ENCODE measurements around the gene WNK1. TPM values are rescaled to one million over a fixed set of nuclear protein-coding genes. Genes with fewer than 3 reads are reported as not detected.

Gene WNK1
- total RNA-seq, 1 experiment from 2014 or later, result 117 TPM

- no peak overlapping the region for H2BK12ac ChIP-seq (ENCODE audit: insufficient read length, low read depth, low read length)
- peaks cover 10 to 23% (median 20%) of the 10 kb centered on the region in 3 experiments; a peak in 6 of 7 replicates for H3K36me3 Mint-ChIP-seq (ENCODE audit: insufficient read depth in 1 of 3, low read depth in 3 of 3)
- no peak overlapping the region for H3K9ac ChIP-seq (ENCODE audit: extremely low read depth, insufficient read length, low read length)
- H3T11ph ChIP-seq (ENCODE audit: low read length), result no peak overlapping the region
- H3K14ac ChIP-seq (ENCODE audit: insufficient read depth, low read length), result no peak overlapping the region
- H2AFZ ChIP-seq (ENCODE audit: low read length), result no peak overlapping the region
- no peaks in the 10 kb centered on the region for H3K23me2 ChIP-seq (ENCODE audit: insufficient read length, low read depth, low read length, poor library complexity, severe bottlenecking)
- H3K27ac Mint-ChIP-seq, result no peak overlapping the region
- H3K23ac ChIP-seq (ENCODE audit: insufficient read length, low read depth, low read length), result no peak overlapping the region
- no peaks in the 10 kb centered on the region for H4K20me1 ChIP-seq (ENCODE audit: control insufficient read depth, insufficient read depth, insufficient read length)
- H3K56ac ChIP-seq (ENCODE audit: insufficient read length, low read depth, low read length), result no peak overlapping the region
- H3K4me1 Mint-ChIP-seq, result peaks cover 0 to 2% of the 10 kb centered on the region in 2 experiments; a peak in 2 of 4 replicates
- H3K9me3 ChIP-seq (ENCODE audit: control insufficient read depth, low read depth, low read length), result no peaks in the 10 kb centered on the region
- no peak for TF ChIP-seq CTCF (conservative IDR thresholded peaks at IDR 0.05)
- H4K5ac ChIP-seq (ENCODE audit: insufficient read length, low read depth, low read length), result no peak overlapping the region
- H4K8ac ChIP-seq (replicated peaks; ENCODE audit: insufficient read length, low read depth, low read length), result no peak overlapping the region
- peaks cover 7% of the 10 kb centered on the region for H3K79me1 ChIP-seq (ENCODE audit: insufficient read depth, low read depth, low read length, poor library complexity, severe bottlenecking)
- no peaks in the 10 kb centered on the region for H3K9me3 Mint-ChIP-seq
- no peak overlapping the region for H2BK15ac ChIP-seq (ENCODE audit: low read depth, low read length)
- no peaks in the 10 kb centered on the region for H3K27me3 Mint-ChIP-seq (ENCODE audit: low read depth)
- no peak overlapping the region for H3K4me2 ChIP-seq (ENCODE audit: insufficient read depth, insufficient read length, low read length)
- H3K4me1 ChIP-seq (ENCODE audit: insufficient read depth, low read length), result no peaks in the 10 kb centered on the region
- H3K27me3 ChIP-seq (ENCODE audit: insufficient read depth, low read length), result no peaks in the 10 kb centered on the region
- H3K18ac ChIP-seq (ENCODE audit: insufficient read length, low read depth, low read length), result no peak overlapping the region
- DNase-seq, result no peak
- no peak overlapping the region for H2AK5ac ChIP-seq (ENCODE audit: insufficient read length, low read length)
- no peak overlapping the region for H2BK120ac ChIP-seq (ENCODE audit: low read depth, low read length, poor library complexity, severe bottlenecking)
- H2BK5ac ChIP-seq (ENCODE audit: insufficient read length, low read length), result no peak overlapping the region
- no peak overlapping the region for H3K27ac ChIP-seq (ENCODE audit: insufficient read length, low read depth, low read length)
- H3K79me2 ChIP-seq (ENCODE audit: insufficient read depth, low read length), result peaks cover 18% of the 10 kb centered on the region; the same call in 1 of the 2 replicates
- no peak overlapping the region for H3K4me3 Mint-ChIP-seq
- no CpG with 5 or more reads among the region's 1 CpG for WGBS (ENCODE audit: extremely low coverage, insufficient read length, low lambda C conversion rate)
- no peak overlapping the region for H2BK20ac ChIP-seq (ENCODE audit: low read depth, low read length, poor library complexity, severe bottlenecking)
- no peak overlapping the region for H3K4ac ChIP-seq (ENCODE audit: low read depth, low read length)
- H4K91ac ChIP-seq (ENCODE audit: insufficient read length, low read depth, low read length), result no peak overlapping the region
These were observed 13.5 kb downstream of the WNK1 start for GRCh38 chr12:765840-766239.

Data from H9 (cell line).